ENCODE measurements around the gene TM7SF2.
"Not testable (repeated sequence)": the region's sequence is repeated elsewhere in the genome, so short reads cannot be mapped to it uniquely, and the experiment has no call there.

The TM7SF2 gene

DNA sequence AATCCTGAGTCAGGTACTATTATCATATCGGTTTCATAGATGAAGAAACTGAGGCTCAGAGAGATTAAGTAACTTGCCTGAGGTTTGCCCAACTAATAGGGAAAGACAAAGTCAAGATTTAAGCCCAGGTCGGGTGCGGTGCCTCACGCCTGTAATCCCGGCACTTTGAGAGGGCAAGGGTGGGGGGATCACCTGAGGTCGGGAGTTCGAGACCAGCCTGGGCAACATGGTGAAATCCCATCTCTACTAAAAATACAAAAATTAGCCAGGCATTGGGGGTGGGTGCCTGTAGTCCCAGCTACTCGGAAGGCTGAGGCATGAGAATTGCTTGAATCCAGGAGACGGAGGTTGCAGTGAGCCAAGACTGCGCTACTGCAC is 38.4 kb downstream of the TM7SF2 start:
- in situ Hi-C loops (cut with MboI; ENCODE audit: low sequenced_read_pairs); DNase-seq (ENCODE audit: low spot score in 2 of 2); H3K36me3 ChIP-seq (replicated peaks); H3K4me1 ChIP-seq; H3K9me3 ChIP-seq; H3K4me3 ChIP-seq; H3K27me3 ChIP-seq (ENCODE audit: low read depth): not testable (repeated sequence)

DNA sequence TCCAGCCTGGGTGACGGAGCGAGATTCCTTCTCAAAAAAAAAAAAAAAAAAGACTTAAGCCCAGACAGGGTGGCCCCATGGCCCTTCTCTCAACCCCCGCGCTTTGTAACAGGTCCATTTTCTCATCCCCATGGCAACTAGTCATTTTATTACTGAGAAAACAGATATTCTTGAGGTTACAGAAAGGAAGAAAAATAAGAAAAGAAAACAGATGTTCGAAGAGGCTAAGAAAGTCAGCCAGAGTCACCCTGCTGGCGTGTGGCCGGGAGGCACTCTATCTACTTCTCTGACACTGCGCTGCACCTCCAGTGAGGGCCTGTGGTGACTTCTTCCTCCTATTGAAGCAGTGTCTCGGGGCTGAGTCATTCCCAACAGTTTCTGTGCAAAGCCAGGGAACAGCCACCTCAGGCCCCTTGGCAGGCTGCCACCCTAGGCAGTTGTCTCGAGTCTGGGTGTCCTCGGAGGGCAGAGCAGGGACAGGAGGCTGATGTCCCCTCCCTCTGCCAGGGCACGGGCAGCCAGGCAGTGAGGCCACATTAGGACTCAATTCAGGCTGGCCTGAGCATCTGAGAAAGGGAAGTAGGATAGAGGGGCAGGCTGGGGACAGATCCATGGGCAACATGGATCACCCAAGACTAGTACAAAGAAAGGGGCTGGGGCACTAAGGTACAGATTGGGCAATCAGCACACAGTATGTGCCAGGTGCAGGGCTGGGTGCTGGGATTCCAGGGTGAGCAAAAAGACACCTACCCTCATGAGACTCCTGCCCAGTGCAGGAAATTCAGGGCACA is 39.0 kb downstream of the TM7SF2 start:
- H3K9me3 ChIP-seq = no peaks in the 10 kb centered on the region; the same call in 1 of the 2 replicates
- H3K4me3 ChIP-seq = no peak overlapping the region
- H3K27me3 ChIP-seq (ENCODE audit: low read depth) = peaks cover 5% of the 10 kb centered on the region; the same call in 1 of the 2 replicates
- in situ Hi-C loops (cut with MboI; ENCODE audit: low sequenced_read_pairs) = no loop called here
- no peaks in the 10 kb centered on the region for H3K4me1 ChIP-seq
- H3K36me3 ChIP-seq (replicated peaks) = no peaks in the 10 kb centered on the region
- DNase-seq (ENCODE audit: low spot score in 2 of 2) = peak in 1 of 2 experiments; percentile 42

DNA sequence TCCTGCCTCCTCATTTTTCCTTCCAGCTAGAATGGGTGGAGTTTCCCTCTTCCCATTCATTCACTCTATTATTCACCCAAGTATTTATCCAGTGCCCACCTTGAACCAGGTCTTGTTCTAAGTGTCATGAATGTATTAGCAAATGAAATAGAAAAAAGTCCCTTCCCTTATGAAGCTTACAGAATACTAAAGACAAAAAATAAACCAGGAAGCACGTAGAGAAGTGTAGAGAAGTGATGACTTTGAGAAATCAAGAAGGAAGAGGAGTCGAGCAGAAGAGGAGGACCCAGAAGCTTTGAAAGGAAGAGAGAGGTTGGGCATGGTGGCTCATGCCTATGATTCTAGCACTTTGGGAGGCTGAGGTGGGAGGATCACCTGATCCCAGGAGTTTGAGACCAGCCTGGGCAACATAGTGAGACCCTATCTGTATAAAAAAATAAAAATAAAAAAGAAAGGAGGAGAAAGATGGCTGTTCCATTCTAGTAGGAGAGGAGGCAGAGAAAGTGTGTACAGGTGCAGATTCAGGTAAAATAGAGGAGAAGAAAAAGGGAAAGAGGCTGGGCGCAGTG is 39.7 kb downstream of the TM7SF2 start:
- H3K9me3 ChIP-seq = no peaks in the 10 kb centered on the region; the same call in 1 of the 2 replicates
- H3K4me3 ChIP-seq = no peak overlapping the region
- in situ Hi-C loops (cut with MboI; ENCODE audit: low sequenced_read_pairs) = no loop called here
- no peaks in the 10 kb centered on the region for H3K36me3 ChIP-seq (replicated peaks)
- H3K4me1 ChIP-seq = no peaks in the 10 kb centered on the region
- H3K27me3 ChIP-seq (ENCODE audit: low read depth) = peaks cover 5% of the 10 kb centered on the region; the same call in 1 of the 2 replicates
- DNase-seq (ENCODE audit: low spot score in 2 of 2) = no peak

DNA sequence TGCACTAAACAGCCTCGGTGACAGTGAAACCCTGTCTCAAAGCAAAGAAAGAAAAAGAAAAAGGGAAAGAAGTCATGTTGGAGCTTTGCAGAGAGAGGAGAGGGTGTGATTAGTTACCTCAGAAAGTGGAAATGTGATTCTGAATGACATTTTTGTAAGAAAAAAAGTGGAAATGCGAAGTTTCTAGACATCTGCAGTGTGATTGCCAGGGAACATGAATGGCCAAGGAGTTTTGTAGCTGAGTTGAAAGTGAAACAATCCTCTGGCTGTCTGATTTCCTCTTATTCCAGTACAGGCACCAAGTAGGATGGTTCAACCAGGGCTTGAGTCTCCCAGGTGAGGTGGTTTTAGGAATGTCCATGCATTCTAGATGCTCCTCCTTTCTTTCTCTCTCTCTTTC is 40.5 kb downstream of the TM7SF2 start:
- no peaks in the 10 kb centered on the region; the same call in 1 of the 2 replicates for H3K9me3 ChIP-seq
- no peaks in the 10 kb centered on the region for H3K4me1 ChIP-seq
- H3K27me3 ChIP-seq (ENCODE audit: low read depth) = peaks cover 5% of the 10 kb centered on the region; the same call in 1 of the 2 replicates
- no peak overlapping the region for H3K4me3 ChIP-seq
- no peaks in the 10 kb centered on the region for H3K36me3 ChIP-seq (replicated peaks)
- in situ Hi-C loops (cut with MboI; ENCODE audit: low sequenced_read_pairs) = no loop called here
- no peak for DNase-seq (ENCODE audit: low spot score in 2 of 2)

DNA sequence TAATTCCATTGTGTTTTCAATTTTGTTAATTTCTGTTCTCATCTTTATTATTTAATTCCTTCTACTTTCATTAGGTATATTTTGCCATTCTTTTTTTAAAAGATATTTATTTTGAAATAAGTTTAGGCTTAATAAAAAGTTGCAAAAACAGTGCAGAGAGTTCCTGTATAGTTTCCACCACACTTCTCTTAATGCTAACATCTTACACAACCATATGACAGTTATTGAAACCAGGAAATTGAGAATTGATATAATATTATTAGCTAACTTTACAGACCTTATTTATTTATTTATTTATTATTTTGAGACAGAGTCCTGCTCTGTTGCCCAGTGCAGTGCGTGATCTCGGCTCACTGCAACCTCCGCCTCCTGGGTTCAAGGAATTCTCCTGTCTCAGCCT is 44.6 kb downstream of the TM7SF2 start:
- Histone ChIP-seq H3K36me3 (replicated peaks) (no peaks in the 10 kb centered on the region), H3K9me3 (no peaks in the 10 kb centered on the region; the same call in 1 of the 2 replicates), H3K4me1 (no peaks in the 10 kb centered on the region), H3K27me3 (ENCODE audit: low read depth) (peaks cover 5% of the 10 kb centered on the region; the same call in 1 of the 2 replicates), H3K4me3 (no peak overlapping the region)
- in situ Hi-C loops (cut with MboI; ENCODE audit: low sequenced_read_pairs) = no loop called here
- DNase-seq (ENCODE audit: low spot score in 2 of 2) = no peak

DNA sequence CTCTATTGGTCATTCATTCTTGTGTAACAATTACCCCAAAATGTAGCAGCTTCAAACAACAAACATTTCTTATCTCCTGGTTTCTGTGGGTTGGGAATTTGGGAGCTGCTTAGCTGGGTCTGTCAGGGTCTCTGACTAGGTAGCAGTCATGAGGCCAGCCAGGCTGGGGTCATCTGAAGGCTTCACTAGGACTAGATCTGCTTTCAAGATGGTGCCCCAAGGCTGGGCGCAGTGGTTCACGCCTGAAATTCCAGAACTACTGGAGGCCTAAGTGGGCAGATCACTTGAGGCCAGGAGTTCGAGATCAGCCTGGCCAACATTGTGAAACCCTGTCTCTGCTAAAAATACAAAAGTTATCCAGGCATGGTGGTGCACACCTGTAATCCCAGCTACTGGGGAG is 45.3 kb downstream of the TM7SF2 start:
- Histone ChIP-seq H3K4me3 (no peak overlapping the region), H3K4me1 (no peaks in the 10 kb centered on the region), H3K36me3 (replicated peaks) (no peaks in the 10 kb centered on the region), H3K27me3 (ENCODE audit: low read depth) (peaks cover 5% of the 10 kb centered on the region; the same call in 1 of the 2 replicates), H3K9me3 (no peaks in the 10 kb centered on the region; the same call in 1 of the 2 replicates)
- DNase-seq (ENCODE audit: low spot score in 2 of 2) = no peak
- in situ Hi-C loops (cut with MboI; ENCODE audit: low sequenced_read_pairs) = no loop called here

DNA sequence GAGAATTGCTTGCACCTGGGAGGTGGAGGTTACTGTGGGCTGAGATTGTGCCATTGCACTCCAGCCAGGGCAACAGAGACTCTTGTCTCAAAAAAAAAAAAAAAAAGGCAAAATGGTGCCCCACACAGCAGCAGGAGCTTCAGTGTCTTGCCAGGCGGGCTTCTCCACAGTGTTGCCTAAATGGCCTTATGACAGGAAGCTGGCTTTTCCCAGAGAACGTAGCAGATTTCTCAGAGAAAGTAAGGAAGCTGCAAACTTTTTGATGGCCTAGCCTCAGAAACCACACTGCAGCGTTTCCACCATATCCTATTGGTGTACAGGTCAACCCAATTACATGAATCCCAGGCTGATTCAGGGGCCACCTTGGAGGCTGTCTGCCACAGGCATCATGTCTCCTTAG is 45.7 kb downstream of the TM7SF2 start:
- Histone ChIP-seq H3K36me3 (replicated peaks) (no peaks in the 10 kb centered on the region), H3K4me3 (no peak overlapping the region), H3K9me3 (no peaks in the 10 kb centered on the region; the same call in 1 of the 2 replicates), H3K27me3 (ENCODE audit: low read depth) (peaks cover 2% of the 10 kb centered on the region; the same call in 1 of the 2 replicates), H3K4me1 (no peaks in the 10 kb centered on the region)
- DNase-seq (ENCODE audit: low spot score in 2 of 2) = no peak
- in situ Hi-C loops (cut with MboI; ENCODE audit: low sequenced_read_pairs) = no loop called here

DNA sequence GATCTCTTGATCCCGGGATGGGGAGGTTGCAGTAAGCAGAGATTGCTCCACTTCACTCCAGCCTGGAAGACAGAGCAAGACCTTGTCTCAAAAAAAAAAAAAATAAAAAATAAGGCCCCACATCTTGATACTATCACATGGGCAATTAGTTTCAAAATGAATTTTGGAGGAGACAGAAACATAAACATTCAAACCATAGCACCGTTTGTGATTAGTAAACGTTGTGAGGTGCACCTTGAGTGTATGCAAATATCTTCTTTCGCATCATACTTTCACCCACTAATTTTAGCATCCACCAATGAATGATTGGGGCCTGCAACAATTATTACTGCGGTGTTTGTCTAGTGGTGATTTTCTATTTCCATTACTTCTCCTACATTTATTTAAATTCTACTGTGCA is 47.3 kb downstream of the TM7SF2 start:
- DNase-seq (ENCODE audit: low spot score in 2 of 2) = no peak
- H3K9me3 ChIP-seq = no peaks in the 10 kb centered on the region; the same call in 1 of the 2 replicates
- H3K27me3 ChIP-seq (ENCODE audit: low read depth) = no peaks in the 10 kb centered on the region
- no peaks in the 10 kb centered on the region for H3K4me1 ChIP-seq
- in situ Hi-C loops (cut with MboI; ENCODE audit: low sequenced_read_pairs) = no loop called here
- no peaks in the 10 kb centered on the region for H3K36me3 ChIP-seq (replicated peaks)
- H3K4me3 ChIP-seq = no peak overlapping the region

DNA sequence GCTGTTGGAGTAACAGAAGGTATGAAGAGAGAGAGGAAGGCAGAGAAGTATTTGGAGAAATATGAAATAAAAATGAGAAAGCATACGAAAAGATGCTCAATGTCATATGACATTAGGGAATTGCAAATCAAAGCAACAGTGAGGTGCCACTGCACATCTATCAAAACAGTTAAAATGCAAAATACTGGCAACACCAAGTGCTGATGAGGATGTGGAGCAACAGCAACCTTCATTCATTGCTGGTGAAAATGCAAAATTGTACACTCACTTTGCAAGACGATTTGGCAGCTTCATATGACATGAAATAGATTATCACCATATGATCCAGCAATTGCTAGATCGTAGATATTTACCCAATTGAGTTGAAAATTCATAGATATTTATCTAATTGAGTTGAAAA is 49.0 kb downstream of the TM7SF2 start:
- H3K4me3 ChIP-seq = no peak overlapping the region
- in situ Hi-C loops (cut with MboI; ENCODE audit: low sequenced_read_pairs) = no loop called here
- no peaks in the 10 kb centered on the region for H3K27me3 ChIP-seq (ENCODE audit: low read depth)
- no peak for DNase-seq (ENCODE audit: low spot score in 2 of 2)
- H3K36me3 ChIP-seq (replicated peaks) = no peaks in the 10 kb centered on the region
- no peaks in the 10 kb centered on the region for H3K4me1 ChIP-seq
- no peaks in the 10 kb centered on the region for H3K9me3 ChIP-seq

DNA sequence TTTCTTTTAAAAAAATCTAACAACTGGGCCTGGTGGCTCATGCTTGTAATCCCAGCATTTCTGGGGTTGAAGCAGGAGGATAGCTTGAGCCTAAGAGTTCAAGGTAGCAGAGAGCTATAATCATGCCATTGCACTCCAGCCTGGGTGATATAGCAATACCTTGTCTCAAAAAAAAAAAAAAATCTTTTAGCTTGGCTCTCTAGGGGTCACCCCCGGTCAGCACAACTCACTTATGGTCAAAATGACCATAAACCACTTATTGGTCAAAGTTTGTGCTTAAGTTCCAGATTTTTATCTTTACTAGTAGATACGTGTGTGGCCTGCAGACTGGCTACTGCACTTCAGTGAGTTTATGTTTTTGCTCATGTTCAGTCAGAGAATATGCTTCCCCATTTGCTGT is 52.0 kb downstream of the TM7SF2 start:
- H3K9me3 ChIP-seq = no peaks in the 10 kb centered on the region

More for the DNA sequence above, 52.0 kb downstream of the TM7SF2 start:
- H3K4me1 ChIP-seq = no peaks in the 10 kb centered on the region
- in situ Hi-C loops (cut with MboI; ENCODE audit: low sequenced_read_pairs) = no loop called here
- H3K4me3 ChIP-seq = no peak overlapping the region
- DNase-seq (ENCODE audit: low spot score in 2 of 2) = no peak
- no peaks in the 10 kb centered on the region for H3K27me3 ChIP-seq (ENCODE audit: low read depth)
- H3K36me3 ChIP-seq (replicated peaks) = no peaks in the 10 kb centered on the region
